Measurements from ENCODE around the gene B9D2.

B9D2 gene

GRCh38 chr19:41376998-41377365 lies 13.0 kb upstream of the B9D2 start (continued):
- no peak for TF ChIP-seq ZNF777 (tag by site-specific recombination; IDR thresholded peaks at IDR 0.05; ENCODE audit: borderline replicate concordance)

- Histone ChIP-seq H3K4me3 (ENCODE audit: low read depth, low read length) (peak within 1 kb of the TSS; percentile 34), H3K27ac (ENCODE audit: extremely low read depth, low read depth, low read length) (peak within 1 kb of the TSS; percentile 21; the same call in 1 of the 2 replicates), H3K36me3 (ENCODE audit: control insufficient read depth in 2 of 2, insufficient read depth in 1 of 2, low read length in 2 of 2) (no peaks in the 10 kb centered on the region; a peak in 1 of 3 replicates), H3K4me1 (ENCODE audit: control insufficient read depth, insufficient read depth, low read length) (peaks cover 20% of the 10 kb centered on the region), H3K9me3 (ENCODE audit: control insufficient read depth, insufficient read depth, low read depth, low read length) (no peaks in the 10 kb centered on the region)
- POLR2A ChIA-PET: interaction anchor here (1.3 to 6.2 kb wide), 2 partner anchors 12 to 24 kb away, joined by 3 to 64 read pairs; partner anchors contain the start of gene B9D2
- CTCF ChIA-PET: interaction anchor here (0.6 to 1.9 kb wide), 2 partner anchors 11 to 12 kb away, joined by 3 to 5 read pairs; partner anchors contain the start of gene B9D2
- TF ChIP-seq GLIS1 (tag by site-specific recombination; IDR thresholded peaks at IDR 0.05) (peak; percentile 42; the same call in 1 of the 2 replicates), MZF1 (tag by site-specific recombination; IDR thresholded peaks at IDR 0.05; ENCODE audit: borderline replicate concordance) (no peak), REPIN1 (tag by site-specific recombination; IDR thresholded peaks at IDR 0.05; ENCODE audit: low read depth) (peak; percentile 98), SP3 (tag by site-specific recombination; IDR thresholded peaks at IDR 0.05) (peak; percentile 57; the same call in 1 of the 2 replicates), SP2 (tag by site-specific recombination; IDR thresholded peaks at IDR 0.05) (peak; percentile 36; the same call in 1 of the 2 replicates), ZNF670 (tag by site-specific recombination; IDR thresholded peaks at IDR 0.05; ENCODE audit: low read depth) (no peak), ZXDB (tag by site-specific recombination; IDR thresholded peaks at IDR 0.05) (peak; percentile 28; the same call in 1 of the 2 replicates), ZBTB26 (tag by site-specific recombination; optimal IDR thresholded peaks at IDR 0.05) (peak; percentile 35), ZNF645 (tag by site-specific recombination; IDR thresholded peaks at IDR 0.05) (0 out of 2 replicates have a peak, but pooled peaks have one; percentile 57), IKZF3 (tag by site-specific recombination; IDR thresholded peaks at IDR 0.05) (peak; percentile 80), ZFP37 (tag by site-specific recombination; IDR thresholded peaks at IDR 0.05) (0 out of 2 replicates have a peak, but pooled peaks have one; percentile 32), ZNF24 (tag by site-specific recombination; IDR thresholded peaks at IDR 0.05) (peak; percentile 26; the same call in 1 of the 2 replicates), ZNF341 (tag by site-specific recombination; IDR thresholded peaks at IDR 0.05; ENCODE audit: low read depth) (no peak; the same call in 1 of the 2 replicates), AEBP2 (tag by site-specific recombination; IDR thresholded peaks at IDR 0.05; ENCODE audit: borderline replicate concordance) (no peak), ZBTB20 (tag by site-specific recombination; IDR thresholded peaks at IDR 0.05) (peak; percentile 72), ZNF626 (tag by site-specific recombination; IDR thresholded peaks at IDR 0.05) (no peak), FEZF1 (tag by site-specific recombination; IDR thresholded peaks at IDR 0.05) (peak; percentile 25; the same call in 1 of the 2 replicates), ZNF660 (tag by site-specific recombination; IDR thresholded peaks at IDR 0.05) (peak; percentile 48; the same call in 1 of the 2 replicates), SALL2 (tag by site-specific recombination; IDR thresholded peaks at IDR 0.05; ENCODE audit: borderline replicate concordance) (no peak), ZNF148 (tag by site-specific recombination; IDR thresholded peaks at IDR 0.05; ENCODE audit: borderline replicate concordance) (no peak), SCRT2 (tag by site-specific recombination; IDR thresholded peaks at IDR 0.05) (peak; percentile 45; the same call in 1 of the 2 replicates), ZNF157 (tag by site-specific recombination; IDR thresholded peaks at IDR 0.05) (no peak), ZNF214 (tag by site-specific recombination; IDR thresholded peaks at IDR 0.05; ENCODE audit: borderline replicate concordance) (no peak), OSR2 (tag by site-specific recombination; IDR thresholded peaks at IDR 0.05) (no peak), ZNF335 (tag by site-specific recombination; conservative IDR thresholded peaks at IDR 0.05) (0 out of 2 replicates have a peak, but pooled peaks have one; percentile 51), ZNF629 (tag by site-specific recombination; IDR thresholded peaks at IDR 0.05) (0 out of 2 replicates have a peak, but pooled peaks have one; percentile 11), ZBTB17 (tag by site-specific recombination; IDR thresholded peaks at IDR 0.05) (peak; percentile 62), ZNF624 (tag by site-specific recombination; IDR thresholded peaks at IDR 0.05) (no peak), ZNF776 (tag by site-specific recombination; IDR thresholded peaks at IDR 0.05; ENCODE audit: borderline replicate concordance) (no peak)
These were observed 12.5 kb upstream of the B9D2 start, which contains the start of gene TMEM91 for GRCh38 chr19:41376241-41376997. Gene TMEM91 (plus strand): TSS chr19:41376533. CDS start chr19:41378310, 1,777 bp downstream.
